ENCODE measurements around the gene PRIM1. TPM values are rescaled to one million over a fixed set of nuclear protein-coding genes. Genes with fewer than 3 reads are reported as not detected.

PRIM1 gene
- total RNA-seq, 2 donors from 2014 or later = 2.2 to 2.6 TPM

GRCh38 chr12:56775638-56776037, 23.5 kb upstream of the PRIM1 start:
- H3K27ac ChIP-seq = no peak overlapping the region
- no peak overlapping the region for H3K4me3 ChIP-seq
- no peaks in the 10 kb centered on the region for H3K27me3 ChIP-seq
- no peaks in the 10 kb centered on the region for H3K4me1 ChIP-seq
- DNase-seq (ENCODE audit: low spot score) = no peak
- H3K9me3 ChIP-seq = no peaks in the 10 kb centered on the region
- no peak for TF ChIP-seq CTCF (IDR thresholded peaks at IDR 0.05)
- H3K36me3 ChIP-seq = no peaks in the 10 kb centered on the region

GRCh38 chr12:56773113-56773512, 21.0 kb upstream of the PRIM1 start:
- no peak for TF ChIP-seq CTCF (IDR thresholded peaks at IDR 0.05)
- no peak overlapping the region for H3K27ac ChIP-seq
- H3K36me3 ChIP-seq = no peaks in the 10 kb centered on the region
- no peaks in the 10 kb centered on the region for H3K27me3 ChIP-seq
- no peaks in the 10 kb centered on the region for H3K4me1 ChIP-seq
- H3K9me3 ChIP-seq = no peaks in the 10 kb centered on the region
- H3K4me3 ChIP-seq = no peak overlapping the region
- no peak for DNase-seq (ENCODE audit: low spot score)

DNA sequence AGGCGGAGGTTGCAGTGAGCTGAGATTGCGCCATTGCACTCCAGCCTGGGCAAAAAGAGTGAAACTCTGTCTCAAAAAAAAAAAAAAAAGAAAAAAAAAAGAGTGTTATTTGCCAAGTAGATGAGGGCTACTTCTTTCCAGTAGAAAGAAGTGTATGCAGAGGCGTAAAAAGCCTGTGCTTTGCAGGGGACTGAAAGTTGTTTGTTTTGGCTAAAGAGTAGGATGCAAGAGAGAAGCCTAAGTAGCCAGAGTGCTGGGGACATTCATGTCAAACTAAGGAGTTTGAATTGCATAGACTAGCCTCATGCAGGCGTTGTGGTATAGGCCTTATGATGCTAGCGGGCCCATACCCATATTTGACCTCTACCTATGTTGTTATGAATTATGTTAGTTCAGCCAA, 20.5 kb upstream of the PRIM1 start:
- DNase-seq (ENCODE audit: low spot score) = no peak
- H3K4me1 ChIP-seq = no peaks in the 10 kb centered on the region
- H3K27me3 ChIP-seq = no peaks in the 10 kb centered on the region
- H3K9me3 ChIP-seq = no peaks in the 10 kb centered on the region
- no peak overlapping the region for H3K4me3 ChIP-seq
- H3K36me3 ChIP-seq = no peaks in the 10 kb centered on the region
- no peak for TF ChIP-seq CTCF (IDR thresholded peaks at IDR 0.05)
- no peak overlapping the region for H3K27ac ChIP-seq

GRCh38 chr12:56769868-56770267, 17.7 kb upstream of the PRIM1 start:
- no peak for TF ChIP-seq CTCF (IDR thresholded peaks at IDR 0.05)
- no peaks in the 10 kb centered on the region for H3K9me3 ChIP-seq
- no peaks in the 10 kb centered on the region for H3K4me1 ChIP-seq
- H3K27ac ChIP-seq = no peak overlapping the region
- H3K4me3 ChIP-seq = no peak overlapping the region
- no peaks in the 10 kb centered on the region for H3K36me3 ChIP-seq
- no peak for DNase-seq (ENCODE audit: low spot score)
- no peaks in the 10 kb centered on the region for H3K27me3 ChIP-seq

- TF ChIP-seq CTCF (IDR thresholded peaks at IDR 0.05) = no peak
- Histone ChIP-seq H3K27ac (no peak overlapping the region), H3K4me1 (no peaks in the 10 kb centered on the region), H3K36me3 (no peaks in the 10 kb centered on the region), H3K9me3 (no peaks in the 10 kb centered on the region), H3K4me3 (no peak overlapping the region), H3K27me3 (no peaks in the 10 kb centered on the region)
- DNase-seq (ENCODE audit: low spot score) = no peak
Measured at GRCh38 chr12:56768424-56768823, 16.3 kb upstream of the PRIM1 start.

DNA sequence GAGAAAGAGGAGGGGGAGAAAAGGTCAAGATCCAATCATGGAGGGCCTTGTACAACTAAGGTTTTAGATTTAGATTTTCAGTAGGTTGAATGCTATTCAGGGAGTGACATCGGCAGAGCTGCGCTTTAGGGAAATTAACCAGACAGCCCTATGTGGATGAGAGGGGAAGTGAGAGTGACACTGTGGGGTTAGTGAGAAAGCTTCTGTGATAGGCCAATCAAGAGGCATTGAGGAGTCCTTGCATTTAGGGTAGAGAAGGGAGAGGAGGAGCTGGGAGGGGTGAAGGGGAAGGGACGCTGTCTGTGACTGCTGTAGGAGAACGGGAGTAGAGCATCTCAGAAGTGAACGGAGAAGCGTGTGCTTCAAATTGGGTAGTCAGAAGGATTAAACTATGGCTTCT, 14.4 kb upstream of the PRIM1 start:
- DNase-seq (ENCODE audit: low spot score) = no peak
- H3K9me3 ChIP-seq = no peaks in the 10 kb centered on the region
- no peak for TF ChIP-seq CTCF (IDR thresholded peaks at IDR 0.05)
- no peaks in the 10 kb centered on the region for H3K4me1 ChIP-seq
- no peaks in the 10 kb centered on the region for H3K27me3 ChIP-seq
- no peak overlapping the region for H3K4me3 ChIP-seq
- H3K36me3 ChIP-seq = no peaks in the 10 kb centered on the region
- H3K27ac ChIP-seq = no peak overlapping the region

Measured in right atrium auricular region (tissue), 2 donors.